Esophagus muscularis mucosa (tissue), 3 donors: ENCODE results near the gene EYA4.

ENCODE experiments used
- CTCF ChIP-seq, 3 experiments: fragments of 200-600 bp in 2 of 3; fragments of 450-650 bp in 1 of 3; sonication (generic) in 2 of 3; IDR thresholded peaks; one replicate each; pipeline ENCODE4 v1.5.1; 2017 to 2019; ENCODE audit warnings: antibody characterized with exemption in 3 of 3, mild to moderate bottlenecking in 2 of 3, moderate library complexity in 1 of 3
- POLR2A ChIP-seq: fragments of 450-650 bp; IDR thresholded peaks from one replicate; pipeline ENCODE4 v1.6.1; 2017; ENCODE audit warnings: antibody characterized with exemption, moderate library complexity, mild to moderate bottlenecking, low read depth
- POLR2AphosphoS5 ChIP-seq, 2 donors: sonication (generic); formaldehyde crosslinking; IDR thresholded peaks; one replicate each; pipeline ENCODE4 v1.6.1; 2017; ENCODE audit warnings: antibody characterized with exemption in 2 of 2

GRCh38 chr6:133539502-133540259 is 298.5 kb downstream of the EYA4 start:
- TF ChIP-seq POLR2A (no peak), POLR2AphosphoS5 (IDR thresholded peaks at IDR 0.05) (no peak), CTCF (IDR thresholded peaks at IDR 0.05) (no peak)
